ENCODE data around the gene HDAC7. TPM values are rescaled to one million over a fixed set of nuclear protein-coding genes. Genes with fewer than 3 reads are reported as not detected.

Gene HDAC7
- total and polyA plus RNA-seq, 8 donors = 17.9 to 48.1 (median 23.2) TPM

DNA sequence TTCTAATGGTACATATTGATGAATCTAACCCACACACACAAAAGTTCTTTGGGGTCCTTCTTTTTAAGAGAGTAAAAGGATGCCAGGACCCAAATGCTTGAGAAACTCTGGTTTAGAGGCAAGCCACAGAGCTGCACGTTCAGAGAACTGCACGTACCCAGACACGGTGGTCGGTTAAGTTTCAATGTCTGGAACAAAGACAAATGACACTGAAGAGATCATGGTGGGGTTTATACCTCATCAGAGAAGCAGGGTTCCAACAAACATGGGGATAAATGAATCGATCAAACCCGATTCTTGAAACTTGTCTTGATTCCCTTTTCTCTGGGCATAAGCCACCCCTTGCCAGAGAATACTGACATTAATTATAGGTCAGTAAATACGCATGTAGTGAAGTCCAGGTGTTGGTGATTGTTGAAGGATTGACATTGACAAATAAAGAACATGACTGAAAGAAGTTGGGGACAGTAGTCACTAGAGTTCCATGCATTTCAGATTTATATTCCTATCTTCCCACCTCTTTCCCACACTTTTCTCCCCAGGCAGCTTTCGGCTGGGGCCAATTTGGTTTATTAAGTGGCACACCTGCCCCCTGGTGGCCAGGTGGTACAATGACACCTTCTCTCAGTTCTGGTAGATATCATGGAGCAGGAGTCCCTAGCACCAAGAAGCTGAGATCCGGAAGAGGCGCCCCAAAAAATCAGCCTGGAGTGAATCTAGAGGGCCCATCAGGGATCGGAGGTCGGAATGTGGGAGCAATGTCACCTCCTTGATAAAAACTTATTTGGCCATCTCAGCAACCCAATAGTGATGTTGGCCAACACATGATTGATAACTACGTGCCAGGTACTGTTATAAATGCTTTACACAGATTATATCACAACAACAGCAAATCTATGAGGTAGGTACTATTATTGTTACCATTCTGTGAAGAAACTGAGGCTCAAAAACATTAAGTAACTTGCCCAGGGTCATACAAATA is 17.8 kb upstream of the HDAC7 start:
- H3K4me3 ChIP-seq = no peak overlapping the region
- TF ChIP-seq, protein P1, sequence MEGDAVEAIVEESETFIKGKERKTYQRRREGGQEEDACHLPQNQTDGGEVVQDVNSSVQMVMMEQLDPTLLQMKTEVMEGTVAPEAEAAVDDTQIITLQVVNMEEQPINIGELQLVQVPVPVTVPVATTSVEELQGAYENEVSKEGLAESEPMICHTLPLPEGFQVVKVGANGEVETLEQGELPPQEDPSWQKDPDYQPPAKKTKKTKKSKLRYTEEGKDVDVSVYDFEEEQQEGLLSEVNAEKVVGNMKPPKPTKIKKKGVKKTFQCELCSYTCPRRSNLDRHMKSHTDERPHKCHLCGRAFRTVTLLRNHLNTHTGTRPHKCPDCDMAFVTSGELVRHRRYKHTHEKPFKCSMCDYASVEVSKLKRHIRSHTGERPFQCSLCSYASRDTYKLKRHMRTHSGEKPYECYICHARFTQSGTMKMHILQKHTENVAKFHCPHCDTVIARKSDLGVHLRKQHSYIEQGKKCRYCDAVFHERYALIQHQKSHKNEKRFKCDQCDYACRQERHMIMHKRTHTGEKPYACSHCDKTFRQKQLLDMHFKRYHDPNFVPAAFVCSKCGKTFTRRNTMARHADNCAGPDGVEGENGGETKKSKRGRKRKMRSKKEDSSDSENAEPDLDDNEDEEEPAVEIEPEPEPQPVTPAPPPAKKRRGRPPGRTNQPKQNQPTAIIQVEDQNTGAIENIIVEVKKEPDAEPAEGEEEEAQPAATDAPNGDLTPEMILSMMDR (IDR thresholded peaks at IDR 0.05) = peak; percentile 86 to 97 (median 92)
- no peaks in the 10 kb centered on the region for H3K36me3 ChIP-seq
- DNase-seq = peak; percentile 47 to 83 (median 70)
- H3K4me1 ChIP-seq = no peaks in the 10 kb centered on the region
- ATAC-seq = peak; percentile 84 to 94 (median 89)
- no peaks in the 10 kb centered on the region for H3K27me3 ChIP-seq
- H3K9me3 ChIP-seq = no peaks in the 10 kb centered on the region
- FAIRE-seq = no peak
- intact Hi-C loops (cut with DNase I) = loop anchor here in 2 of 3 donors (5.0 to 10.0 kb wide), 3 partner anchors 53 to 123 kb away; no protein-coding TSS in a partner anchor
- WGBS, 2 donors = 42 to 46% methylated on average over 13 of the region's 13 CpGs
- no peak overlapping the region for H3K27ac ChIP-seq

DNA sequence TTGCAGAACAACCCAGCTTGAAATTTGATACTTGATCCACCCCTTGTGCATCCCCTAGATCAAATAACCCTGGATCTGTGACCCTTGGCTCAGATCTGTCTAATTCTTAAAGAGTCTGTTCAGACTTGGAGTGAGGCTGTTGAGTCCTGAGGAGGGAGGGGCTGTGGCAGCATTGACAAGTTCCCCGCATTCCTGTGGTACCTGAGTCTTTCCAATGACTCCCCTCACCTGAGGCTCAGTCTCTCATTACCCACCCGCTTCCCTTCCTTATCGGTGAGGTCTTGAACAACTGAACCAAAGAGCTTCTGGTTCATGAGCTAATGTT is 16.1 kb upstream of the HDAC7 start:
- no peak for FAIRE-seq
- H3K27ac ChIP-seq = no peak overlapping the region
- H3K36me3 ChIP-seq = no peaks in the 10 kb centered on the region
- no peak overlapping the region for H3K4me3 ChIP-seq
- H3K4me1 ChIP-seq = no peaks in the 10 kb centered on the region
- H3K9me3 ChIP-seq = no peaks in the 10 kb centered on the region
- intact Hi-C loops (cut with DNase I) = loop anchor here in 2 of 3 donors (5.0 to 10.0 kb wide), 3 partner anchors 51 to 121 kb away; no protein-coding TSS in a partner anchor
- WGBS, 2 donors = 86 to 95% methylated on average over 3 of the region's 3 CpGs
- DNase-seq = no peak
- ATAC-seq = no peak
- TF ChIP-seq, protein P1 (IDR thresholded peaks at IDR 0.05) = no peak
- H3K27me3 ChIP-seq = no peaks in the 10 kb centered on the region

DNA sequence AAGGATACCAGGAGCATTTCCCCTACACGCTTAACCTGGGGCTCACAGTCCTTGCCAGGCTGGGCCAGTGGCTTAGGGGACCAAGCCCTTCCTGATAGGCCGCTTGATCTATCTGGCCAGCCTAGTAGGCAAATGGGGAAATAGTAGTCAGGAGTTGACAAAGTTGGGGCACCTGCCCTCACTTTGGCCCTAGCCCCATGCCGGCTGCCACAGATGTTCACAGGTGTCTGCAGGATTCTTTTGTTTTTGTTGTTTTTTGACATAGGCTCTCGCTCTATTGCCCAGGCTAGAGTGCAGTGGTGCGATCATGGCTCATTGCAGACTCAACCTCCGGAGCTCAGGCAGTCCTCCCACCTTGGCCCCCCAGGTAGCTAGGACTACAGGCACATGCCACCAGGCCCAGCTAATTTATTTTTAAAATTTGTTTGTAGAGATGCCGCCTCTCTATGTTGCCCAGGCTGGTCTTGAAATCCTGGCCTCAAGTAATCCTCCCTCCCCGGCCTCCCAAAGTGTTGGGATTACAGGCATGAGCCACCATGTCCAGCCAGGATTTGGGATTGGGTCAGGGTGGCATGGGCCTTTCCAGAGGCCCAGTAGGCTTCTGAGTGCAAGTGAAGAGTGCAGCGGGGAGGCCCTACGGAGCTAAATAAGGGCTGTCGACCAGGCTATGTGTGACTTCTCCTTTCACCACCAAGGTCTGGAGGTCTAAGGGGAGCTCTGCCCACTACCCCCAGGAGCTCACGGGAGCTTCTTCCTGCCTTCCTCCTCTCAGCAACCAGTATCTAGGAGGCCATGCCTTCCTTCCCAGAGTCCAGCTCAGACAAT is 15.5 kb upstream of the HDAC7 start:
- Histone ChIP-seq H3K36me3 (no peaks in the 10 kb centered on the region), H3K4me1 (no peaks in the 10 kb centered on the region), H3K27me3 (no peaks in the 10 kb centered on the region), H3K4me3 (no peak overlapping the region), H3K9me3 (no peaks in the 10 kb centered on the region), H3K27ac (no peak overlapping the region)
- intact Hi-C loops (cut with DNase I) = loop anchor here in 2 of 3 donors (5.0 to 10.0 kb wide), 3 partner anchors 50 to 120 kb away; no protein-coding TSS in a partner anchor
- DNase-seq = no peak
- ATAC-seq = no peak
- no peak for FAIRE-seq
- 82 to 94% methylated on average over 12 of the region's 12 CpGs for WGBS, 2 donors
- TF ChIP-seq, protein P1 (IDR thresholded peaks at IDR 0.05) = no peak

DNA sequence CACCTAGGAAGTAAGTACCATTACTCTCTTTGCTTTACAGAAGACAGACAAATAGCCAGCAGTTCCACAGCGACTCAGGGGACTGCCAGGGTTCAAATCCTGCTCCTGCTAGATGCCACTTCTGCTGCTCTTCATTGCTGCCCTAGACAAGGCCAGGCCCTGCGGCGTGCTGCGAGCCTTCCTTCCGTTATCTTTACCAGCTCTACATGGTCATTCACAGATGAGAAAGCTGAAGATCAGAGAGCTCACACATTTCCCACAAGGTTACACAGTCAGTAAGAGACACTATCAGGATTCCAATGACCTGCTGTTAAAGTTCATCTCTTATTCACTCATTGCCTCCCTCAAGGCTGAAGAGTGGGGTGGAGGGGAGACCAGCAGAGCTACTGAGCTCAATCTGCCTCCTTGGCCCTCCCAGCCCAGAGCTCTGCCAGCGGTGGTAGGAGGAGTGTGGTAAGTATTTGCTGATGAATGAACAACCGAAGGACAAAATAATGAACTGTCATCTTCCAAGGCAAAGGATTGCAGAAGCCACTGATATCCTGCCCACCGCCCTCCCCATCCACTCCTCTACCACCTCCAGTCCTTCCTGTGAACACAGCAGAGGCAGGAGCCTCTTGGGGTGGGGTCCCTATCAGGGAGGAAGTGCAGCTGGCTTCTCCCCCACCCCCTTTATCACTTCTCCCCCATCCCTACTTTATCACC is 14.6 kb upstream of the HDAC7 start:
- FAIRE-seq (no peak), ATAC-seq (no peak), DNase-seq (no peak)
- intact Hi-C loops (cut with DNase I) = loop anchor here in 1 of 3 donors (10.0 kb wide), 2 partner anchors 50 to 120 kb away; no protein-coding TSS in a partner anchor
- no peaks in the 10 kb centered on the region for H3K9me3 ChIP-seq
- no peaks in the 10 kb centered on the region for H3K36me3 ChIP-seq
- H3K27ac ChIP-seq = no peak overlapping the region
- peaks cover 0 to 6% (median under 1%) of the 10 kb centered on the region in 3 donors for H3K4me1 ChIP-seq
- 77 to 85% methylated on average over 8 of the region's 8 CpGs for WGBS, 2 donors
- no peaks in the 10 kb centered on the region for H3K27me3 ChIP-seq
- no peak overlapping the region for H3K4me3 ChIP-seq
- TF ChIP-seq, protein P1 (IDR thresholded peaks at IDR 0.05) = no peak

Measured in pancreas (tissue), 10 donors.